Tibial nerve (tissue), 3 donors: ENCODE results near the gene RBM20.

ENCODE experiments used
- CTCF ChIP-seq, 5 experiments: fragments of 200-600 bp in 3 of 5; fragments of 450-650 bp in 2 of 5; sonication (generic) in 3 of 5; IDR thresholded peaks; one replicate each; pipeline ENCODE4 v1.5.1; 2016 to 2019; ENCODE audit warnings: antibody characterized with exemption in 5 of 5, mild to moderate bottlenecking in 3 of 5, moderate library complexity in 2 of 5
- POLR2A ChIP-seq, 2 donors: fragments of 450-650 bp; IDR thresholded peaks; one replicate each; pipeline ENCODE4 v1.6.1; 2017; ENCODE audit warnings: antibody characterized with exemption in 2 of 2, mild to moderate bottlenecking in 2 of 2, moderate library complexity in 2 of 2

- TF ChIP-seq CTCF (IDR thresholded peaks at IDR 0.05): no peak
- no peak for TF ChIP-seq POLR2A (IDR thresholded peaks at IDR 0.05)
Measured at GRCh38 chr10:110764378-110764777, 120.2 kb downstream of the RBM20 start.
